ENCODE data around the gene TLCD3B. TPM values are rescaled to one million over a fixed set of nuclear protein-coding genes. Genes with fewer than 3 reads are reported as not detected.

Gene TLCD3B
- total and polyA plus RNA-seq, 9 of the 15 experiments (the other 6 are each of a cell fraction or from before 2014, with no cell fraction given), result 0.10 to 0.52 (median 0.23) TPM; not detected in 4

DNA sequence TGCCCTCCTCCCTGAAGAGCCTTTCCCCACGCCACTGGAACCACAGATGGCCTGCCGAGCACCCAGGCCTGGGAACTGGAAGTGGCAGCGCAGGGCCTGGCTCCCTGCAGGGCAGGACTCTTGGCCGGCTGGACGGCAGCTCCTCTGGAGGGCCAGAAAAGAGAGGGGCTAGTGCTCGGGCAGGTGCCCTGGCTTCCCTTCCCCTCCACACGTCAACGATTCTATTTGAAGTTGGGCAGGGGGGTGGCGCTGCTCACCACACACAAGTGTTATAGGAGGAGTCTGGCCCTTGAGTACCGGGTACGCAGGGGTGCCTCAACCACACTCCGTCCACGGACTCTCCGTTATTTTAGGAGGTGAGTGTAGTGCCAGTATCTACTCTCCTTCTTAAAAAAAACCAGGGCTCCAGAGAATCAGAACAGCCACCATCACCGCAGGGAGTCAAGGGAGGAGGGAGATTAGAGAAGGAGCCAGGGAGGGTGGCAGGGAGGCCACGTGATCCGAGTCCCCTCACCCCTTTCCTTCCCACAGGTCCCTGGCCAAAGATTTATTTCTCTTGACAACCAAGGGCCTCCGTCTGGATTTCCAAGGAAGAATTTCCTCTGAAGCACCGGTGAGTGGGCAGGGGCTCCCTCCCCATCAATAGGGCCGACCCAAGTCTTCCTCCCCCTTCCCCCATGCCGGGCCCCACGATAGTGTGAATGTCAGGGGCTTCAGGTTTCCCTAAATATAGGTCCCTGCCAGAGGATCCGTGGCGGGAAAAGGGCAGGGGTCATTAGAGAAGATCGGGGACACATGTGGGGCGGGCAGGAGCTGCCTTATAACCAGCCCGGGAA is 33.0 kb upstream of the TLCD3B start (continued):
- TF ChIP-seq, protein P1, sequence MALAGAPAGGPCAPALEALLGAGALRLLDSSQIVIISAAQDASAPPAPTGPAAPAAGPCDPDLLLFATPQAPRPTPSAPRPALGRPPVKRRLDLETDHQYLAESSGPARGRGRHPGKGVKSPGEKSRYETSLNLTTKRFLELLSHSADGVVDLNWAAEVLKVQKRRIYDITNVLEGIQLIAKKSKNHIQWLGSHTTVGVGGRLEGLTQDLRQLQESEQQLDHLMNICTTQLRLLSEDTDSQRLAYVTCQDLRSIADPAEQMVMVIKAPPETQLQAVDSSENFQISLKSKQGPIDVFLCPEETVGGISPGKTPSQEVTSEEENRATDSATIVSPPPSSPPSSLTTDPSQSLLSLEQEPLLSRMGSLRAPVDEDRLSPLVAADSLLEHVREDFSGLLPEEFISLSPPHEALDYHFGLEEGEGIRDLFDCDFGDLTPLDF (CRISPR knock-in tag; IDR thresholded peaks at IDR 0.05), result no peak
- 0 out of 2 replicates have a peak, but pooled peaks have one; percentile 16 for TF ChIP-seq CREB1 (IDR thresholded peaks at IDR 0.05)
- TF ChIP-seq CREB1 (CRISPR knock-in tag; IDR thresholded peaks at IDR 0.05), result no peak
- no peak for TF ChIP-seq RBM39 (optimal IDR thresholded peaks at IDR 0.05; ENCODE audit: low read depth, low read length)
- 0 out of 2 replicates have a peak, but pooled peaks have one; percentile 27 for TF ChIP-seq ZNF384 (IDR thresholded peaks at IDR 0.05; ENCODE audit: low read depth, low read length)
- TF ChIP-seq MEF2D (tag; conservative IDR thresholded peaks at IDR 0.05; ENCODE audit: low read depth), result no peak
- TF ChIP-seq VEZF1 (CRISPR knock-in tag; IDR thresholded peaks at IDR 0.05), result peak; percentile 60; the same call in 1 of the 2 replicates
- no peak for TF ChIP-seq HLTF (IDR thresholded peaks at IDR 0.05)
- TF ChIP-seq YBX1 (IDR thresholded peaks at IDR 0.05), result no peak
- TF ChIP-seq IFI16 (CRISPR knock-in tag; IDR thresholded peaks at IDR 0.05), result no peak
- TF ChIP-seq NCOA2 (IDR thresholded peaks at IDR 0.05; ENCODE audit: partially characterized antibody in 2 of 2), result no peak
- peak; percentile 72 for TF ChIP-seq MEIS2 (IDR thresholded peaks at IDR 0.05; ENCODE audit: partially characterized antibody)
- TF ChIP-seq CC2D1A (IDR thresholded peaks at IDR 0.05), result 0 out of 2 replicates have a peak, but pooled peaks have one; percentile 12
- TF ChIP-seq ZNF76 (CRISPR knock-in tag; IDR thresholded peaks at IDR 0.05; ENCODE audit: borderline replicate concordance), result no peak
- peak; percentile 43; the same call in 1 of the 2 replicates for TF ChIP-seq CXXC5 (CRISPR knock-in tag; IDR thresholded peaks at IDR 0.05)
- peak; percentile 28 for TF ChIP-seq BRD9 (IDR thresholded peaks at IDR 0.05; ENCODE audit: low read depth, partially characterized antibody)
- no peak for TF ChIP-seq ATF2 (CRISPR knock-in tag; IDR thresholded peaks at IDR 0.05)
- TF ChIP-seq, protein P2, sequence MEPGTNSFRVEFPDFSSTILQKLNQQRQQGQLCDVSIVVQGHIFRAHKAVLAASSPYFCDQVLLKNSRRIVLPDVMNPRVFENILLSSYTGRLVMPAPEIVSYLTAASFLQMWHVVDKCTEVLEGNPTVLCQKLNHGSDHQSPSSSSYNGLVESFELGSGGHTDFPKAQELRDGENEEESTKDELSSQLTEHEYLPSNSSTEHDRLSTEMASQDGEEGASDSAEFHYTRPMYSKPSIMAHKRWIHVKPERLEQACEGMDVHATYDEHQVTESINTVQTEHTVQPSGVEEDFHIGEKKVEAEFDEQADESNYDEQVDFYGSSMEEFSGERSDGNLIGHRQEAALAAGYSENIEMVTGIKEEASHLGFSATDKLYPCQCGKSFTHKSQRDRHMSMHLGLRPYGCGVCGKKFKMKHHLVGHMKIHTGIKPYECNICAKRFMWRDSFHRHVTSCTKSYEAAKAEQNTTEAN (CRISPR knock-in tag; IDR thresholded peaks at IDR 0.05), result no peak
- no peak for TF ChIP-seq ZNF239 (CRISPR knock-in tag; IDR thresholded peaks at IDR 0.05)
- no peak for TF ChIP-seq RFX7 (CRISPR knock-in tag; IDR thresholded peaks at IDR 0.05)
- TF ChIP-seq PCBP2 (IDR thresholded peaks at IDR 0.05; ENCODE audit: low read depth, low read length, poor library complexity, severe bottlenecking), result no peak
- TF ChIP-seq NR2C2 (CRISPR knock-in tag; IDR thresholded peaks at IDR 0.05), result no peak; the same call in 1 of the 2 replicates
- peak; percentile 70 for TF ChIP-seq NR2C2 (tag; IDR thresholded peaks at IDR 0.05)

All from K562 (cell line).